HG03095 (cell line): ENCODE results near the gene ITGAL.

Experiments used
- ATAC-seq: cut with Tn5 transposase; IDR thresholded peaks from one replicate; pipeline ENCODE4 v1.9.1; 2021; ENCODE audit warnings: moderate library complexity; ENCODE audit not compliant: unreplicated experiment

ITGAL gene

DNA sequence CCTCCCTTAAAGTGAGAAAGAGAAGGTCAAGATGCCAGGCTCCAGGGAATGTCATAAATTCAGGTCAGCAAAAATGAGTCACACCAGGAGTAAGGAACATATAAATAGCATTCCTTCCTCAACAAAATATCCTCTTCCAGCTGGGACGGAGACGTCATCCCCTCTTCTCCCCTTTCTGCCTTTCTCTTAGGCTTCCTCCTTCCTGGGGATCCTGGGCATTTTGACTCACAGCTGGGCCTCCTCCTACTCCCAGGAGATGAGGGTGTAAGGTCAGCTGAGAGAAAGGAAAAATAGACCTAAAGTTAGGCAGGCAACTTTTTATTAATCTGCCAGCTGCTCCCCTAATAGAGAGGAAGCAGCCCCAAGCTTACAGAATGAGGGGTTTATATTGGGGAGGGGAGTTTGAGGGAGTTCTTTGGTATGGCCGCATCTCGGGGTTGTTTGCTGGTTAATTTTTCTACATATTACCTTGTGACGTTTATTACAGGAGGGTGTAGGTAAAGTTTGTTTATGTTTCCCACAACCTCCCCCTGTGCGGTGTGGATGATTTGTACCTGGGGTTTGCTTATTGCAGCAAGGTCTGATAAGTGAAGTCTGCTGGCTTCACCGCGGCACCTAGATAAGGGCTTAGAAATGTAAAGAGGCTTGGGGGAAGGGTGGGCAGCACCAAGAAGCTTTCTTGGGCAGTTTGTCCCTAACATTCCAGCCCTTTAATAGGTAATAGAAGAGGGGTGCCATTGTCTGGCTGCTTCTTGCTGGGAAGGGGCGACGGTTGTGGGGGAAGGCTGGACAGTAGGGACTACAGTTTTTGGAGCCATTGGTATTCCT, 69.2 kb downstream of the ITGAL start:
- no peak for ATAC-seq

DNA sequence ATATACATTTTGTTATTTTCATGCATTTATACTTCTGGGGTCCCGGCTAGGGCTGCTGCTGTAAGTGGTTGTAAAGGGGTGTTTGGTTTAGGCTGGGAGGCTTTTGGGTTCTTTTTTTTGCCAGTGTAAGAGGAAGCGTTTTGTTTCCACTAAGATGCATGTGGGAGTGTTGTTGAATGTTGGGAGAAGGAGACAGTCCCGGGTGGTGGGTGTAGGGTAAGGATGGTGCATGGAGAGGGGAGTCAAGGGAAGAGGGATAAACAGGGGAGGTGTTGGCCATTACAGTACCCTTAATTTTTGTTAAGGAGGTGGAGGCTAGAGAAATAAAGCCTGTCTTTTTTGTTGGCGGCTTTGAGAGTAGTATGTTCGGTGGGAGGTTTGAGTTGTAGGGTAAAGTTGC, 70.5 kb downstream of the ITGAL start:
- ATAC-seq = no peak

DNA sequence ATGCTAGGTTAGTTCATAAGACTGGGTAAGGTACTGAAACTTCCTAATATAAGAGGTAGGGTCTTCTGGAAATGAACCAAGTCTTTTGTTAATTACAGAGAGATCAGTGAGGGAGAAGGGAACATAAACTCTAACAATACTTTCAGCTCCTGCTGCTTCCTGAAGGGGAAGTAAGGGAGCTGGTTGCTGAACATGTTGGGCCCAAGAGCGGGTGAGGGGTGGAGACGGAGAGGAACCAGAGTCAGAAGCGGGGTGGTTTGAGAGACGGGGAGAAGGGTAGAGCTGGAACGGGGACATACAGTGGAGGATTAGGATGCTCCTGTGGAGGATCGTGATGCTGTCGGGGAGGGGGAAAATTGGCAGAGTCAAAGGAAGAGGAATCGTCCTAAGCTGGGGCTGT, 73.6 kb downstream of the ITGAL start:
- no peak for ATAC-seq

GRCh38 chr16:30548416-30549253, 76.1 kb downstream of the ITGAL start:
- ATAC-seq = no peak

GRCh38 chr16:30551781-30552180, 79.2 kb downstream of the ITGAL start:
- no peak for ATAC-seq

DNA sequence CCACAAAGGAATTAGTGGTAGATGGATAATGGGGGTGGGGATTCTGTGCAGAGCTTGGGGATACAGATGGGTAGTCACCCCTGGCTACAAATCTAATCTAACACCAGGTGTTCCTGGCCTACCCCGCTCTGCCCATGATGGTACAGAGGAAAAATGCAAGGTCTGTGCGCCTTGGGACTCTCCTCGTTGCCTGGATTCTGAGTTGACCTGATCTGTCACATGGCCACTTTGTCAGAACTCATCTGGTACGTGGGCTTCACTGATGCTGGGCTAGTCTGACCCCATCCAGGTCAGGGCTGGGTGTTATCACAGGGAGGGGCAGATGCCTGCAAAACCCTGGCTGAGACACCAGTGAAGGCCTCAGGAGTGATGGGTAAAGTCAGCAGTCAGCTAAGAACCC, 80.4 kb downstream of the ITGAL start:
- ATAC-seq = no peak

DNA sequence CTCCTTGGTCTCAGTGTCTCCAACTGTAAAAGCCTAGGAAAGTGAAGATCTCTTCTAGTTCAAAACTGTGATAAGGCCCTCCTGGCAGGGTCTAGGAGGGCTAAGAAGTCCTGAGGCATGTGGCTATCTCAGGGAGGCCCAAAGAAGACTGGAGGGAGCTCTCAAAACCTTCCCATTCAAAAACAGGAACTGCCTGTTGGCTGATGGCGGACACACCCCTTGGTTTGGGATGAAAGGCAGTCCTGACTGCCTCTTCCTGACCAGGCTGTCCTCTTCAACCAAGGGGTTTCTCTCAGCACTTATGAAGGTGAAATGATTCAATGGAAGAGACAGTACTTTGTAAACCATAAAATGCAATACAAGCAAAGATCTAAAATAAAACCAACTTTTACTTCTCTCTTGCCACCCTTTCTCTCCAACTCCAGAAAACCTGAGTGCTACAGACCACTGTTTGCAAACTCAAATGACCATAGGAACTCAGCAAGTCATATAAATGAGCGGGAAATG, 80.9 kb downstream of the ITGAL start:
- ATAC-seq = no peak

GRCh38 chr16:30554557-30555314, 82.2 kb downstream of the ITGAL start:
- ATAC-seq = no peak

GRCh38 chr16:30555315-30556124, 83.0 kb downstream of the ITGAL start:
- ATAC-seq = no peak

GRCh38 chr16:30556125-30556473, 83.6 kb downstream of the ITGAL start:
- ATAC-seq = no peak

GRCh38 chr16:30557707-30557956, 85.1 kb downstream of the ITGAL start:
- no peak for ATAC-seq

DNA sequence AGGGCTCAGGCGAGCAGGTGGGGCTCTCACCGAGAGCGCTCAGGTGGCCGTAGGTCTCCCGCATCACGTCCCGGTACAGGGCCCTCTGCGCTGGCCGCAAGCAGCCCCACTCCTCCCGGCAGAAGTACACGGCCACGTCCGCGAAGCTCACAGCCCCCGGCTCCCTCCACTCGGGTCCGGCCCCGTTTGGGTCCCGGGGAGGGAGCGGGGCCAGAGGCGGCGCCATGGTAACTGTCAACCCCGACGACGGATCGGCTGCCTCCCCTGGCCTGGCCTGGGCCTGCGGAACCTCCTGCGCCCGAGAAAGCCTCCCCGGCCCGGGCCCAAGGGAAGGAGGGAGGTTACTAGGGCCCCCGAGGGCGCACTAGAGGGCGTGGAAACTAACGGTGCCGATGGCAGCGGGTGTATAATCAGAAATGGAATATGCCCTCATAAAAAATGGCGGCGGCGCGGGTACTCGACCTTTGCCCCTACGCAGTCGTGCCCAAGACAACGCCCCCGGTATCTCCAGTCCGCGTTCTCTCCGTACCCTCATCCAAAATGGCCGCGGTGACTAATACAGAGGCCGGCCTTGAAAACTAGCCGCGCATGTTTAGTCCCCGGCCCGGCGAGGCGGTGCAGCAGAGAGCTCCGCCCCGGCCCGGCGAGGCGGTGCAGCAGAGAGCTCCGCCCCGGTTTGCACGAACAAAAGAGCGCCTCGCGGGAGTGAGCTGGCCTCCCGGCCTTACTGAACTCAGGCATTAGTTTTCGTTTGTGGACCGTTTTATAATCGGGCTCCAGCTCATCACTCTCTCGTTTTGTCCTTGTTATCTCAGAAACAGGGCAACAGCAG, 85.6 kb downstream of the ITGAL start, which contains the start of gene ZNF764:
TSS of gene ZNF764 (minus strand) at position 418 of the 832 bp plus-strand sequence. CDS start at position 226, 192 bp downstream.
- peak; percentile 80 for ATAC-seq

GRCh38 chr16:30558789-30559377, 86.3 kb downstream of the ITGAL start:
- no peak for ATAC-seq

GRCh38 chr16:30559690-30560089, 87.1 kb downstream of the ITGAL start:
- no peak for ATAC-seq

GRCh38 chr16:30561089-30561816, 88.7 kb downstream of the ITGAL start:
- ATAC-seq = no peak

GRCh38 chr16:30562021-30562420, 89.5 kb downstream of the ITGAL start:
- ATAC-seq = no peak

DNA sequence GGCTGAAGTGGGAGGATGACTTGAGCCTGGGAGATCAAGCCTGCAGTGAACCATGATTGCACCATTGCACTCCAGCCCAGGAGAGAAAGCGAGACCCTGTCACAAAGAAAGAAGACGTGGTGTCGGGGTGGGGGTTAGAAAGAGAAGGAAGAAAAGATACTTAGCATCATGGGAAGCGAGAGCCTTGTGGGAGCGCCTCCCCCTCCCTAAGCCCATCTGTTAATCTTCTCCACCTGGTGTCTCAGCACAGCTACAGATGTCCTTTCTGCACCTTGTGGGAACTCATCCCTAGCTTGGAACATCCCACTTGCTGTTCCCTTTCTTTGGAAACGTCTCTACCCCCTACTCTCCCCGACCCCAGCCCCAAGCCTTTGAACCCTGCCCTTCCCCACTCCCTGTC, 93.0 kb downstream of the ITGAL start:
- ATAC-seq = no peak

GRCh38 chr16:30565984-30566383, 93.4 kb downstream of the ITGAL start:
- no peak for ATAC-seq

- ATAC-seq = no peak
Observed at GRCh38 chr16:30566531-30566930, 94.0 kb downstream of the ITGAL start.
